ENCODE data around the gene C1QTNF7. TPM values are rescaled to one million over a fixed set of nuclear protein-coding genes. Genes with fewer than 3 reads are reported as not detected.

The C1QTNF7 gene
- total RNA-seq, 2 donors from 2014 or later: 4.4 to 13.8 TPM

GRCh38 chr4:15479089-15479912, 51.5 kb downstream of the C1QTNF7 start:
- H3K27me3 ChIP-seq: no peaks in the 10 kb centered on the region
- ATAC-seq: peak; percentile 93
- WGBS, 2 donors: 15 to 19% methylated on average over 11 of the region's 11 CpGs
- no peaks in the 10 kb centered on the region for H3K9me3 ChIP-seq
- H3K36me3 ChIP-seq (replicated peaks in 1 of 2; ENCODE audit: insufficient read depth in 1 of 2, low read depth in 2 of 2): no peaks in the 10 kb centered on the region
- peak; percentile 42 to 57 (median 47) for DNase-seq
- H3K4me3 ChIP-seq: no peak overlapping the region
- intact Hi-C loops (cut with DNase I): no loop called here
- peak overlapping the region in 2 of 4 donors; percentile 31 to 43 for H3K27ac ChIP-seq
- H3K4me1 ChIP-seq: peaks cover 8% of the 10 kb centered on the region
- TF ChIP-seq POLR2A (IDR thresholded peaks at IDR 0.05): no peak
- peak in 6 of 7 experiments; percentile 52 to 87 (median 77) for TF ChIP-seq CTCF (IDR thresholded peaks at IDR 0.05)

GRCh38 chr4:15479913-15480185, 52.0 kb downstream of the C1QTNF7 start:
- Histone ChIP-seq H3K27me3 (no peaks in the 10 kb centered on the region), H3K27ac (peak overlapping the region in 1 of 4 donors; percentile 31), H3K4me3 (no peak overlapping the region), H3K4me1 (peaks cover 8% of the 10 kb centered on the region), H3K9me3 (no peaks in the 10 kb centered on the region), H3K36me3 (replicated peaks in 1 of 2; ENCODE audit: insufficient read depth in 1 of 2, low read depth in 2 of 2) (no peaks in the 10 kb centered on the region)
- 24 to 48% methylated on average over 3 of the region's 3 CpGs for WGBS, 2 donors
- TF ChIP-seq CTCF (IDR thresholded peaks at IDR 0.05): no peak
- TF ChIP-seq POLR2A (IDR thresholded peaks at IDR 0.05): no peak
- no peak for DNase-seq
- no peak for ATAC-seq
- intact Hi-C loops (cut with DNase I): no loop called here

- ATAC-seq (no peak), DNase-seq (no peak)
- no peak overlapping the region for H3K4me3 ChIP-seq
- no peaks in the 10 kb centered on the region for H3K36me3 ChIP-seq (replicated peaks in 1 of 2; ENCODE audit: insufficient read depth in 1 of 2, low read depth in 2 of 2)
- TF ChIP-seq CTCF (IDR thresholded peaks at IDR 0.05) (no peak), POLR2A (IDR thresholded peaks at IDR 0.05) (no peak)
- H3K9me3 ChIP-seq: no peaks in the 10 kb centered on the region
- no peak overlapping the region for H3K27ac ChIP-seq
- intact Hi-C loops (cut with DNase I): no loop called here
- WGBS, 2 donors: 89 to 93% methylated on average over 2 of the region's 2 CpGs
- peaks cover 8% of the 10 kb centered on the region for H3K4me1 ChIP-seq
- no peaks in the 10 kb centered on the region for H3K27me3 ChIP-seq
Measured at GRCh38 chr4:15481961-15482745, 54.3 kb downstream of the C1QTNF7 start.

GRCh38 chr4:15482842-15483241, 55.0 kb downstream of the C1QTNF7 start:
- ATAC-seq (no peak), DNase-seq (no peak)
- Histone ChIP-seq H3K4me3 (no peak overlapping the region), H3K27me3 (no peaks in the 10 kb centered on the region), H3K27ac (no peak overlapping the region), H3K36me3 (replicated peaks in 1 of 2; ENCODE audit: insufficient read depth in 1 of 2, low read depth in 2 of 2) (no peaks in the 10 kb centered on the region), H3K4me1 (peaks cover 8% of the 10 kb centered on the region), H3K9me3 (no peaks in the 10 kb centered on the region)
- intact Hi-C loops (cut with DNase I): no loop called here
- 64 to 74% methylated on average over 2 of the region's 2 CpGs for WGBS, 2 donors
- TF ChIP-seq CTCF (IDR thresholded peaks at IDR 0.05) (no peak), POLR2A (IDR thresholded peaks at IDR 0.05) (no peak)

Measured in body of pancreas (tissue), 4 donors.